ENCODE results near the gene FBXW11. TPM values are rescaled to one million over a fixed set of nuclear protein-coding genes. Genes with fewer than 3 reads are reported as not detected.

FBXW11 gene
- polyA plus RNA-seq, 1 donor from 2014 or later = 103 TPM

DNA sequence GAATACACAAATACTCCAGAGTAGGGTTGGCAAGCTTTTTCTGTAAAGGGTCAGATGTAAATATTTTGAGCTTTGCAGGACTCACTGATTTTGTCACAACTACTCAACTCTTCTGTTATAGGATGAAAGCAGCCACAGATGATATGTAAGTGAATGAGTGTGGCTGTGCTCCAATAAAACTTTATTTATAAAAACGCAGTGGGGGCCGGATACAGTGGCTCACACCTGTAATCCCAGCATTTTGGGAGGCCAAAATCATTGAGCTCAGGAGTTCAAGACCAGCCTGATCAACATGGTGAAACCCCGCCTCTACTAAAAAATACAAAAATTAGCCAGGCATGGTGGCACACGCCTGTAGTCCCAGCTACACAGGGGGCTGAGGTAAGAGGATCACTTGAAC is 69.1 kb downstream of the FBXW11 start:
- H3K79me2 ChIP-seq (replicated peaks; ENCODE audit: insufficient read depth, low read length) = peaks cover 29% of the 10 kb centered on the region
- H3K9ac ChIP-seq (ENCODE audit: low read length) = no peak overlapping the region
- no peak overlapping the region for H2AFZ ChIP-seq (ENCODE audit: low read depth, low read length)
- TF ChIP-seq EP300 (conservative IDR thresholded peaks at IDR 0.05; ENCODE audit: poor library complexity, severe bottlenecking) = no peak
- no peak for TF ChIP-seq SMC3 (conservative IDR thresholded peaks at IDR 0.05; ENCODE audit: poor library complexity)
- TF ChIP-seq, protein P1, sequence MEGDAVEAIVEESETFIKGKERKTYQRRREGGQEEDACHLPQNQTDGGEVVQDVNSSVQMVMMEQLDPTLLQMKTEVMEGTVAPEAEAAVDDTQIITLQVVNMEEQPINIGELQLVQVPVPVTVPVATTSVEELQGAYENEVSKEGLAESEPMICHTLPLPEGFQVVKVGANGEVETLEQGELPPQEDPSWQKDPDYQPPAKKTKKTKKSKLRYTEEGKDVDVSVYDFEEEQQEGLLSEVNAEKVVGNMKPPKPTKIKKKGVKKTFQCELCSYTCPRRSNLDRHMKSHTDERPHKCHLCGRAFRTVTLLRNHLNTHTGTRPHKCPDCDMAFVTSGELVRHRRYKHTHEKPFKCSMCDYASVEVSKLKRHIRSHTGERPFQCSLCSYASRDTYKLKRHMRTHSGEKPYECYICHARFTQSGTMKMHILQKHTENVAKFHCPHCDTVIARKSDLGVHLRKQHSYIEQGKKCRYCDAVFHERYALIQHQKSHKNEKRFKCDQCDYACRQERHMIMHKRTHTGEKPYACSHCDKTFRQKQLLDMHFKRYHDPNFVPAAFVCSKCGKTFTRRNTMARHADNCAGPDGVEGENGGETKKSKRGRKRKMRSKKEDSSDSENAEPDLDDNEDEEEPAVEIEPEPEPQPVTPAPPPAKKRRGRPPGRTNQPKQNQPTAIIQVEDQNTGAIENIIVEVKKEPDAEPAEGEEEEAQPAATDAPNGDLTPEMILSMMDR (IDR thresholded peaks at IDR 0.05; ENCODE audit: poor library complexity, severe bottlenecking) = no peak
- TF ChIP-seq TAF1 (IDR thresholded peaks at IDR 0.05; ENCODE audit: low read depth) = no peak
- H3F3A ChIP-seq (ENCODE audit: insufficient read depth, low read length, poor library complexity, severe bottlenecking) = no peaks in the 10 kb centered on the region
- no peaks in the 10 kb centered on the region for H3K27me3 ChIP-seq (ENCODE audit: insufficient read depth, low read depth, low read length)
- no peak overlapping the region for H3K4me2 ChIP-seq (ENCODE audit: low read length)
- no peaks in the 10 kb centered on the region for H3K36me3 ChIP-seq (ENCODE audit: insufficient read depth, low read length)
- H3K27ac ChIP-seq (ENCODE audit: low read length) = no peak overlapping the region
- H4K20me1 ChIP-seq (ENCODE audit: insufficient read depth) = no peaks in the 10 kb centered on the region
- no peaks in the 10 kb centered on the region for H3K9me3 ChIP-seq (ENCODE audit: low read length)
- H3K9me2 ChIP-seq (ENCODE audit: insufficient read depth, low read length) = no peaks in the 10 kb centered on the region
- H3K4me3 ChIP-seq (ENCODE audit: low read length) = no peak overlapping the region

DNA sequence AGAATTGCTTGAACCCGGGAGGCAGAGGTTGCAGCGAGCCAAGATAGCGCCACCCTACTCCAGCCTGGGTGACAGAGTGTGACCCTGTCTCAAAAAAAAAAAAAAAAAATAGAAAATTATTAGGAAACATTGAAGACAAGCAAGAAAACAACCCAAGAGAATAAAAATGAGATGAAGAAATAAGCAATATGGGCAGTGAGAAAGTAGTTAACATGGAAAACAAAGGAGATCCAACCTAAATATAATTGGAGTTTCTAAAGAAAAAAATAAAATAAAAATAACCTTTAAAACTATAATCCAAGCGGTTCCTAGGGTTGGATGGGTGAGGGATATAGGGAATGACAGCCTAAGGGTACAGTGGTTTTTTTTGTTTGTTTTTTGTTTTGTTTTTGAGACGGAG is 71.9 kb downstream of the FBXW11 start:
- Histone ChIP-seq H4K20me1 (ENCODE audit: insufficient read depth) (no peaks in the 10 kb centered on the region), H3K9ac (ENCODE audit: low read length) (no peak overlapping the region), H3K4me2 (ENCODE audit: low read length) (no peak overlapping the region), H2AFZ (ENCODE audit: low read depth, low read length) (no peak overlapping the region), H3K36me3 (ENCODE audit: insufficient read depth, low read length) (no peaks in the 10 kb centered on the region), H3K27ac (ENCODE audit: low read length) (no peak overlapping the region), H3K9me3 (ENCODE audit: low read length) (no peaks in the 10 kb centered on the region), H3K9me2 (ENCODE audit: insufficient read depth, low read length) (no peaks in the 10 kb centered on the region), H3F3A (ENCODE audit: insufficient read depth, low read length, poor library complexity, severe bottlenecking) (no peaks in the 10 kb centered on the region), H3K27me3 (ENCODE audit: insufficient read depth, low read depth, low read length) (no peaks in the 10 kb centered on the region), H3K79me2 (replicated peaks; ENCODE audit: insufficient read depth, low read length) (peaks cover 44% of the 10 kb centered on the region), H3K4me3 (ENCODE audit: low read length) (no peak overlapping the region)
- TF ChIP-seq EP300 (conservative IDR thresholded peaks at IDR 0.05; ENCODE audit: poor library complexity, severe bottlenecking) (no peak), SMC3 (conservative IDR thresholded peaks at IDR 0.05; ENCODE audit: poor library complexity) (no peak), RAD21 (conservative IDR thresholded peaks at IDR 0.05) (no peak), EZH2 (IDR thresholded peaks at IDR 0.05; ENCODE audit: borderline replicate concordance, insufficient read depth, low read length, poor library complexity, severe bottlenecking) (no peak)

DNA sequence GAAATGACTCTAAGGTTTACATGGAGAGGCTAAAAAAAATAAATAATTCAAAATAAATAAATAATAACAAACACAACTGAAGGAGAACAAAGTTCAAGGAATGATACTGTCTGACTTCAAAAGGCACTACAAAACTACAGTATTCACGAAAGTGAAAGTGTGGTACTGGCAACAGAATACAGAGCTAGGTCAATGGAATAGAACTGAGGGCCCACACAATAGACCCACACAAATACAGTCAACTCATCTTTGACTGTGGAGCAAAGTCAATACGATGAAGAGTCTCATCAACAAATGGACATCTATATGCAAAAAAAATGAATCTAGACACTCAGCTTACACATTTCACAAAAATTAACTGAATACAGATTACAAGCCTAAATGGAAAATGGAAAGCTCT is 75.3 kb downstream of the FBXW11 start:
- Histone ChIP-seq H3F3A (ENCODE audit: insufficient read depth, low read length, poor library complexity, severe bottlenecking) (no peaks in the 10 kb centered on the region), H2AFZ (ENCODE audit: low read depth, low read length) (no peak overlapping the region), H3K4me3 (ENCODE audit: low read length) (no peak overlapping the region), H3K36me3 (ENCODE audit: insufficient read depth, low read length) (no peaks in the 10 kb centered on the region), H3K27me3 (ENCODE audit: insufficient read depth, low read depth, low read length) (no peaks in the 10 kb centered on the region), H3K27ac (ENCODE audit: low read length) (no peak overlapping the region), H3K9ac (ENCODE audit: low read length) (no peak overlapping the region), H4K20me1 (ENCODE audit: insufficient read depth) (no peaks in the 10 kb centered on the region), H3K9me2 (ENCODE audit: insufficient read depth, low read length) (no peaks in the 10 kb centered on the region), H3K9me3 (ENCODE audit: low read length) (no peaks in the 10 kb centered on the region), H3K4me2 (ENCODE audit: low read length) (no peak overlapping the region), H3K79me2 (replicated peaks; ENCODE audit: insufficient read depth, low read length) (peaks cover 37% of the 10 kb centered on the region)
- TF ChIP-seq EP300 (conservative IDR thresholded peaks at IDR 0.05; ENCODE audit: poor library complexity, severe bottlenecking) (no peak), SMC3 (conservative IDR thresholded peaks at IDR 0.05; ENCODE audit: poor library complexity) (no peak), EZH2 (IDR thresholded peaks at IDR 0.05; ENCODE audit: borderline replicate concordance, insufficient read depth, low read length, poor library complexity, severe bottlenecking) (no peak)
- TF ChIP-seq, protein P2, sequence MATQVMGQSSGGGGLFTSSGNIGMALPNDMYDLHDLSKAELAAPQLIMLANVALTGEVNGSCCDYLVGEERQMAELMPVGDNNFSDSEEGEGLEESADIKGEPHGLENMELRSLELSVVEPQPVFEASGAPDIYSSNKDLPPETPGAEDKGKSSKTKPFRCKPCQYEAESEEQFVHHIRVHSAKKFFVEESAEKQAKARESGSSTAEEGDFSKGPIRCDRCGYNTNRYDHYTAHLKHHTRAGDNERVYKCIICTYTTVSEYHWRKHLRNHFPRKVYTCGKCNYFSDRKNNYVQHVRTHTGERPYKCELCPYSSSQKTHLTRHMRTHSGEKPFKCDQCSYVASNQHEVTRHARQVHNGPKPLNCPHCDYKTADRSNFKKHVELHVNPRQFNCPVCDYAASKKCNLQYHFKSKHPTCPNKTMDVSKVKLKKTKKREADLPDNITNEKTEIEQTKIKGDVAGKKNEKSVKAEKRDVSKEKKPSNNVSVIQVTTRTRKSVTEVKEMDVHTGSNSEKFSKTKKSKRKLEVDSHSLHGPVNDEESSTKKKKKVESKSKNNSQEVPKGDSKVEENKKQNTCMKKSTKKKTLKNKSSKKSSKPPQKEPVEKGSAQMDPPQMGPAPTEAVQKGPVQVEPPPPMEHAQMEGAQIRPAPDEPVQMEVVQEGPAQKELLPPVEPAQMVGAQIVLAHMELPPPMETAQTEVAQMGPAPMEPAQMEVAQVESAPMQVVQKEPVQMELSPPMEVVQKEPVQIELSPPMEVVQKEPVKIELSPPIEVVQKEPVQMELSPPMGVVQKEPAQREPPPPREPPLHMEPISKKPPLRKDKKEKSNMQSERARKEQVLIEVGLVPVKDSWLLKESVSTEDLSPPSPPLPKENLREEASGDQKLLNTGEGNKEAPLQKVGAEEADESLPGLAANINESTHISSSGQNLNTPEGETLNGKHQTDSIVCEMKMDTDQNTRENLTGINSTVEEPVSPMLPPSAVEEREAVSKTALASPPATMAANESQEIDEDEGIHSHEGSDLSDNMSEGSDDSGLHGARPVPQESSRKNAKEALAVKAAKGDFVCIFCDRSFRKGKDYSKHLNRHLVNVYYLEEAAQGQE (IDR thresholded peaks at IDR 0.05; ENCODE audit: borderline replicate concordance) = no peak
